Nephron progenitor cell (in vitro differentiated cells): ENCODE results near the gene PFKP.
"Not testable (repeated sequence)": the region's sequence is repeated elsewhere in the genome, so short reads cannot be mapped to it uniquely, and the experiment has no call there.

Experiments used
- DNase-seq: peaks from one replicate; pipeline ENCODE4 v3.0.0; 2021
- H3K27ac Mint-ChIP-seq: 2 replicates; pipeline ENCODE4 v1.8.0; 2021; ENCODE audit warnings: mild to moderate bottlenecking, moderate library complexity, mixed read lengths
- H3K27me3 Mint-ChIP-seq: 2 replicates; pipeline ENCODE4 v1.8.0; 2021; ENCODE audit warnings: mild to moderate bottlenecking, low read depth, mixed read lengths; ENCODE audit not compliant: poor library complexity
- H3K36me3 Mint-ChIP-seq: 2 replicates; pipeline ENCODE4 v1.8.0; 2021; ENCODE audit warnings: low read depth, mixed read lengths
- H3K4me1 Mint-ChIP-seq: 2 replicates; pipeline ENCODE4 v1.8.0; 2021; ENCODE audit warnings: mixed read lengths
- H3K4me3 Mint-ChIP-seq: 2 replicates; pipeline ENCODE4 v1.8.0; 2021; ENCODE audit warnings: mild to moderate bottlenecking, moderate library complexity, mixed read lengths
- H3K9me3 Mint-ChIP-seq: 2 replicates; pipeline ENCODE4 v1.8.0; 2021; ENCODE audit warnings: mild to moderate bottlenecking, moderate library complexity, mixed read lengths
- CTCF ChIP-seq: fragments of 200-600 bp; sonication (generic); IDR thresholded peaks from 2 replicates; pipeline ENCODE4 v1.5.0; 2021; ENCODE audit warnings: antibody characterized with exemption

Gene PFKP

GRCh38 chr10:3104251-3104918 lies 37.0 kb downstream of the PFKP start:
- Mint-ChIP-seq H3K27me3 (no peaks in the 10 kb centered on the region), H3K9me3 (peaks cover 3% of the 10 kb centered on the region), H3K4me1 (peaks cover 11% of the 10 kb centered on the region), H3K36me3 (peaks cover 55% of the 10 kb centered on the region), H3K27ac (no peak overlapping the region), H3K4me3 (no peak overlapping the region)
- DNase-seq: no peak
- no peak for TF ChIP-seq CTCF

GRCh38 chr10:3105166-3105565 lies 37.8 kb downstream of the PFKP start:
- TF ChIP-seq CTCF: no peak
- Mint-ChIP-seq H3K9me3 (no peaks in the 10 kb centered on the region), H3K4me1 (peaks cover 9% of the 10 kb centered on the region), H3K36me3 (peaks cover 52% of the 10 kb centered on the region), H3K4me3 (no peak overlapping the region), H3K27ac (no peak overlapping the region), H3K27me3 (peaks cover 2% of the 10 kb centered on the region)
- no peak for DNase-seq

GRCh38 chr10:3105905-3106304 lies 38.6 kb downstream of the PFKP start:
- no peak for DNase-seq
- Mint-ChIP-seq H3K36me3 (peaks cover 51% of the 10 kb centered on the region), H3K4me1 (peaks cover 11% of the 10 kb centered on the region), H3K9me3 (no peaks in the 10 kb centered on the region), H3K4me3 (no peak overlapping the region), H3K27me3 (peaks cover 2% of the 10 kb centered on the region), H3K27ac (no peak overlapping the region)
- TF ChIP-seq CTCF: no peak

GRCh38 chr10:3106328-3106727 lies 39.0 kb downstream of the PFKP start:
- H3K36me3 Mint-ChIP-seq: peaks cover 47% of the 10 kb centered on the region
- not testable (repeated sequence) for H3K27ac Mint-ChIP-seq, H3K4me3 Mint-ChIP-seq, H3K27me3 Mint-ChIP-seq, DNase-seq, H3K9me3 Mint-ChIP-seq
- peaks cover 15% of the 10 kb centered on the region for H3K4me1 Mint-ChIP-seq

- H3K9me3 Mint-ChIP-seq: no peaks in the 10 kb centered on the region
- H3K4me1 Mint-ChIP-seq: peaks cover 22% of the 10 kb centered on the region
- no peak for TF ChIP-seq CTCF
- H3K36me3 Mint-ChIP-seq: peaks cover 43% of the 10 kb centered on the region
- H3K4me3 Mint-ChIP-seq: no peak overlapping the region
- H3K27me3 Mint-ChIP-seq: peaks cover 2% of the 10 kb centered on the region
- DNase-seq: no peak
- H3K27ac Mint-ChIP-seq: no peak overlapping the region
Observed at GRCh38 chr10:3106928-3107425, 39.6 kb downstream of the PFKP start.

- H3K9me3 Mint-ChIP-seq: no peaks in the 10 kb centered on the region
- DNase-seq: no peak
- peaks cover 2% of the 10 kb centered on the region for H3K27me3 Mint-ChIP-seq
- H3K27ac Mint-ChIP-seq: no peak overlapping the region
- no peak for TF ChIP-seq CTCF
- H3K4me1 Mint-ChIP-seq: peaks cover 24% of the 10 kb centered on the region
- no peak overlapping the region for H3K4me3 Mint-ChIP-seq
- peaks cover 43% of the 10 kb centered on the region for H3K36me3 Mint-ChIP-seq
Observed at GRCh38 chr10:3107426-3107961, 40.1 kb downstream of the PFKP start.
